GM12878 (cell line): ENCODE results near the gene CCDC107. TPM values are rescaled to one million over a fixed set of nuclear protein-coding genes. Genes with fewer than 3 reads are reported as not detected.

Experiments
- ATF7 ChIP-seq: fragments of 450-650 bp; IDR thresholded peaks from 2 replicates; pipeline ENCODE4 v1.6.1; 2016; ENCODE audit warnings: low read depth, mild to moderate bottlenecking
- BCL11A ChIP-seq: IDR thresholded peaks from 2 replicates; pipeline ENCODE4 v1.6.1; 2011; ENCODE audit warnings: low read depth, low read length
- CBX5 ChIP-seq: sonication (generic); IDR thresholded peaks from 2 replicates; pipeline ENCODE4 v1.6.1; 2016; ENCODE audit warnings: low read depth, moderate library complexity, mild to moderate bottlenecking, inconsistent platforms
- E2F8 ChIP-seq: fragments of 450-650 bp; IDR thresholded peaks from 2 replicates; pipeline ENCODE4 v1.6.1; 2018; ENCODE audit warnings: mild to moderate bottlenecking, low read depth, moderate library complexity; ENCODE audit not compliant: partially characterized antibody
- ELK1 ChIP-seq: IDR thresholded peaks from 2 replicates; pipeline ENCODE4 v1.6.1; 2012; ENCODE audit warnings: low read depth, low read length, improper control_type of control experiment
- HDAC2 ChIP-seq: fragments of 200-600 bp; sonication (generic); IDR thresholded peaks from 2 replicates; pipeline ENCODE4 v1.6.1; 2017
- MXI1 ChIP-seq: fragments of 150-350 bp; IDR thresholded peaks from 2 replicates; pipeline ENCODE4 v1.6.1; 2011; ENCODE audit warnings: low read depth, mild to moderate bottlenecking, inconsistent platforms, low read length, improper control_type of control experiment
- PML ChIP-seq: IDR thresholded peaks from 2 replicates; pipeline ENCODE4 v1.6.1; 2012; ENCODE audit warnings: low read length, inconsistent platforms
- TCF12 ChIP-seq: IDR thresholded peaks from 2 replicates; pipeline ENCODE4 v1.6.1; 2011; ENCODE audit warnings: low read depth, mild to moderate bottlenecking, low read length
- ZNF24 ChIP-seq: fragments of 450-650 bp; IDR thresholded peaks from 2 replicates; pipeline ENCODE4 v1.6.1; 2017; ENCODE audit warnings: antibody characterized with exemption, mild to moderate bottlenecking
- polyA plus RNA-seq, 11 experiments: library from polyadenylated mRNA; depleted of rRNA in 4 of 11; unstranded in 6 of 11; stranded (reverse) in 5 of 11; fragments of >200 nt; fragmentation: Nextera tagmentation in 4 of 11; fragmentation: Illumina TruSeq in 1 of 11; extraction: Ambion mirVana in 4 of 11; extraction: Trizol in 1 of 11; gene quantifications; 1 replicate in 1 of 11; 2 replicates in 10 of 11; pipeline versions ENCODE4 v1.2.1 to v1.2.3, GENCODE V29; 2011 to 2016; ENCODE audit warnings: inconsistent platforms in 2 of 11, missing spikeins in 2 of 11, low read depth in 1 of 11
- total RNA-seq, 4 experiments: library from RNA; depleted of rRNA in 3 of 4; stranded (reverse); fragments of >200 nt in 3 of 4; fragmentation: Illumina TruSeq in 1 of 4; extraction: Trizol in 1 of 4; gene quantifications; 2 replicates each; pipeline versions ENCODE4 v1.2.1 to v1.2.3, GENCODE V29; 2013 to 2021
- TF ChIP-seq, protein P1 (sequence below): IDR thresholded peaks from 2 replicates; pipeline ENCODE4 v1.6.1; 2011; ENCODE audit warnings: borderline replicate concordance, low read depth, mild to moderate bottlenecking, moderate library complexity, low read length; ENCODE audit not compliant: insufficient read depth, poor library complexity, severe bottlenecking
- TF ChIP-seq, protein P2 (sequence below): IDR thresholded peaks from 2 replicates; pipeline ENCODE4 v1.6.1; 2012; ENCODE audit warnings: improper control_type of control experiment, low read depth, low read length; ENCODE audit not compliant: insufficient replicate concordance
- TF ChIP-seq, protein P3 (sequence below): fragments of 450-650 bp; IDR thresholded peaks from 2 replicates; pipeline ENCODE4 v1.6.1; 2016; ENCODE audit warnings: mild to moderate bottlenecking

The CCDC107 gene
- total and polyA plus RNA-seq, 10 of the 15 experiments (the other 5 are each of a cell fraction or from before 2014, with no cell fraction given) = 0.19 to 18.3 (median 10.6) TPM

DNA sequence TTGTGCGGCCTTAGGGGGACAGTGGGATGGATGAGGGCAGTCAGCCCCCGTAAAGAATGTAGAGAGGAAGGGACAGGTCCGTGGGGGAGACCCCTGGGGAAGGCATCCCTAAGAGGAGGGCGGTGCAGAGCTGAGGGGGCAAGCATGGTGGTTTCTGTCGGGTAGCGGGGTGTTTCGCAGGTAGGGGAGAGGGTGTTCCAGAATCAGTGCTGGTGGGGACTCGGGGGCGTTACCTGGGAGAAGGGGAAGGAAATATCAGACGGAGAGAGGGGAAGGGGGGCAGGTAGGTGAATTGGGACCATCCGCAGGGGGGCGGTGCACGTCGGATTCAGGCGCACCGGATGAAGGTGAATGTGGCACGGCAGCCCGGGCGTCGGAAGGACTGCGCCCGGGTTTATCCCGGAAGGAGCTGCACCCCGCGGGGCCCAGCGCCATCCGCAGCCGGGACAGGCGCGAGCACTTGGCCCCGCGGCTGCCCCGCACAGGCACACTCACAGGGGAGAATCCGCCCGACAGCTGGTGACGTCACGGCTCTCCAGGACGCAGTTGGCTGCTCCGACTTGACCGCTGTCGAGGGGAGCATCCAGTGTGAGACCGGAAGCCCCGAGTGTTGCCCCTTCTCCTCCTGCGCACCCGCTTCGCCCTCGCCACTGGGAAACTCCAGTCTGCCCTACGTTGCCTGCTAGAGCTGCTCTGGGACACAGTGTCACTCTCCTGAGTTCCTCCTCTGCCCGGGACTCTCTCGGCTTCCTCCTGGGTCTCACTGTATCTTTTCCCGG, 41.2 kb upstream of the CCDC107 start (continued):
- TF ChIP-seq, protein P1, sequence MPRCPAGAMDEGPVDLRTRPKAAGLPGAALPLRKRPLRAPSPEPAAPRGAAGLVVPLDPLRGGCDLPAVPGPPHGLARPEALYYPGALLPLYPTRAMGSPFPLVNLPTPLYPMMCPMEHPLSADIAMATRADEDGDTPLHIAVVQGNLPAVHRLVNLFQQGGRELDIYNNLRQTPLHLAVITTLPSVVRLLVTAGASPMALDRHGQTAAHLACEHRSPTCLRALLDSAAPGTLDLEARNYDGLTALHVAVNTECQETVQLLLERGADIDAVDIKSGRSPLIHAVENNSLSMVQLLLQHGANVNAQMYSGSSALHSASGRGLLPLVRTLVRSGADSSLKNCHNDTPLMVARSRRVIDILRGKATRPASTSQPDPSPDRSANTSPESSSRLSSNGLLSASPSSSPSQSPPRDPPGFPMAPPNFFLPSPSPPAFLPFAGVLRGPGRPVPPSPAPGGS = no peak
- TF ChIP-seq ZNF24 (no peak), TCF12 (0 out of 2 replicates have a peak, but pooled peaks have one; percentile 10), BCL11A (no peak), E2F8 (no peak), MXI1 (no peak), ELK1 (peak; percentile 14; the same call in 1 of the 2 replicates), HDAC2 (no peak), ATF7 (peak; percentile 90), CBX5 (no peak), PML (no peak; the same call in 1 of the 2 replicates)
- TF ChIP-seq, protein P2, sequence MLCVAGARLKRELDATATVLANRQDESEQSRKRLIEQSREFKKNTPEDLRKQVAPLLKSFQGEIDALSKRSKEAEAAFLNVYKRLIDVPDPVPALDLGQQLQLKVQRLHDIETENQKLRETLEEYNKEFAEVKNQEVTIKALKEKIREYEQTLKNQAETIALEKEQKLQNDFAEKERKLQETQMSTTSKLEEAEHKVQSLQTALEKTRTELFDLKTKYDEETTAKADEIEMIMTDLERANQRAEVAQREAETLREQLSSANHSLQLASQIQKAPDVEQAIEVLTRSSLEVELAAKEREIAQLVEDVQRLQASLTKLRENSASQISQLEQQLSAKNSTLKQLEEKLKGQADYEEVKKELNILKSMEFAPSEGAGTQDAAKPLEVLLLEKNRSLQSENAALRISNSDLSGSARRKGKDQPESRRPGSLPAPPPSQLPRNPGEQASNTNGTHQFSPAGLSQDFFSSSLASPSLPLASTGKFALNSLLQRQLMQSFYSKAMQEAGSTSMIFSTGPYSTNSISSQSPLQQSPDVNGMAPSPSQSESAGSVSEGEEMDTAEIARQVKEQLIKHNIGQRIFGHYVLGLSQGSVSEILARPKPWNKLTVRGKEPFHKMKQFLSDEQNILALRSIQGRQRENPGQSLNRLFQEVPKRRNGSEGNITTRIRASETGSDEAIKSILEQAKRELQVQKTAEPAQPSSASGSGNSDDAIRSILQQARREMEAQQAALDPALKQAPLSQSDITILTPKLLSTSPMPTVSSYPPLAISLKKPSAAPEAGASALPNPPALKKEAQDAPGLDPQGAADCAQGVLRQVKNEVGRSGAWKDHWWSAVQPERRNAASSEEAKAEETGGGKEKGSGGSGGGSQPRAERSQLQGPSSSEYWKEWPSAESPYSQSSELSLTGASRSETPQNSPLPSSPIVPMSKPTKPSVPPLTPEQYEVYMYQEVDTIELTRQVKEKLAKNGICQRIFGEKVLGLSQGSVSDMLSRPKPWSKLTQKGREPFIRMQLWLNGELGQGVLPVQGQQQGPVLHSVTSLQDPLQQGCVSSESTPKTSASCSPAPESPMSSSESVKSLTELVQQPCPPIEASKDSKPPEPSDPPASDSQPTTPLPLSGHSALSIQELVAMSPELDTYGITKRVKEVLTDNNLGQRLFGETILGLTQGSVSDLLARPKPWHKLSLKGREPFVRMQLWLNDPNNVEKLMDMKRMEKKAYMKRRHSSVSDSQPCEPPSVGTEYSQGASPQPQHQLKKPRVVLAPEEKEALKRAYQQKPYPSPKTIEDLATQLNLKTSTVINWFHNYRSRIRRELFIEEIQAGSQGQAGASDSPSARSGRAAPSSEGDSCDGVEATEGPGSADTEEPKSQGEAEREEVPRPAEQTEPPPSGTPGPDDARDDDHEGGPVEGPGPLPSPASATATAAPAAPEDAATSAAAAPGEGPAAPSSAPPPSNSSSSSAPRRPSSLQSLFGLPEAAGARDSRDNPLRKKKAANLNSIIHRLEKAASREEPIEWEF = no peak
- TF ChIP-seq, protein P3, sequence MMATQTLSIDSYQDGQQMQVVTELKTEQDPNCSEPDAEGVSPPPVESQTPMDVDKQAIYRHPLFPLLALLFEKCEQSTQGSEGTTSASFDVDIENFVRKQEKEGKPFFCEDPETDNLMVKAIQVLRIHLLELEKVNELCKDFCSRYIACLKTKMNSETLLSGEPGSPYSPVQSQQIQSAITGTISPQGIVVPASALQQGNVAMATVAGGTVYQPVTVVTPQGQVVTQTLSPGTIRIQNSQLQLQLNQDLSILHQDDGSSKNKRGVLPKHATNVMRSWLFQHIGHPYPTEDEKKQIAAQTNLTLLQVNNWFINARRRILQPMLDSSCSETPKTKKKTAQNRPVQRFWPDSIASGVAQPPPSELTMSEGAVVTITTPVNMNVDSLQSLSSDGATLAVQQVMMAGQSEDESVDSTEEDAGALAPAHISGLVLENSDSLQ = peak; percentile 29; the same call in 1 of the 2 replicates
